OCI-LY1 (cell line): Measurements from ENCODE around the gene CRYZ.

ENCODE experiments used
- EZH2 ChIP-seq: fragments of 200-600 bp; sonication (generic), shearing (Covaris generic); IDR thresholded peaks from 2 replicates; pipeline ENCODE4 v1.8.0; 2017; ENCODE audit warnings: borderline replicate concordance, mixed run types, mild to moderate bottlenecking, antibody characterized with exemption, low read length, moderate library complexity, mixed read lengths
- TF ChIP-seq, protein P1 (sequence below): fragments of 200-600 bp; sonication (generic), shearing (Covaris generic); IDR thresholded peaks from 2 replicates; pipeline ENCODE4 v1.5.1; 2017; ENCODE audit warnings: mild to moderate bottlenecking, antibody characterized with exemption, low read length, moderate library complexity, mixed read lengths

- TF ChIP-seq, protein P1, sequence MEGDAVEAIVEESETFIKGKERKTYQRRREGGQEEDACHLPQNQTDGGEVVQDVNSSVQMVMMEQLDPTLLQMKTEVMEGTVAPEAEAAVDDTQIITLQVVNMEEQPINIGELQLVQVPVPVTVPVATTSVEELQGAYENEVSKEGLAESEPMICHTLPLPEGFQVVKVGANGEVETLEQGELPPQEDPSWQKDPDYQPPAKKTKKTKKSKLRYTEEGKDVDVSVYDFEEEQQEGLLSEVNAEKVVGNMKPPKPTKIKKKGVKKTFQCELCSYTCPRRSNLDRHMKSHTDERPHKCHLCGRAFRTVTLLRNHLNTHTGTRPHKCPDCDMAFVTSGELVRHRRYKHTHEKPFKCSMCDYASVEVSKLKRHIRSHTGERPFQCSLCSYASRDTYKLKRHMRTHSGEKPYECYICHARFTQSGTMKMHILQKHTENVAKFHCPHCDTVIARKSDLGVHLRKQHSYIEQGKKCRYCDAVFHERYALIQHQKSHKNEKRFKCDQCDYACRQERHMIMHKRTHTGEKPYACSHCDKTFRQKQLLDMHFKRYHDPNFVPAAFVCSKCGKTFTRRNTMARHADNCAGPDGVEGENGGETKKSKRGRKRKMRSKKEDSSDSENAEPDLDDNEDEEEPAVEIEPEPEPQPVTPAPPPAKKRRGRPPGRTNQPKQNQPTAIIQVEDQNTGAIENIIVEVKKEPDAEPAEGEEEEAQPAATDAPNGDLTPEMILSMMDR = no peak
- TF ChIP-seq EZH2 = no peak
Measured at GRCh38 chr1:74714429-74715235, 18.2 kb downstream of the CRYZ start.
